Ovary (tissue), 9 donors: ENCODE data around the gene GPX6. TPM values are rescaled to one million over a fixed set of nuclear protein-coding genes. Genes with fewer than 3 reads are reported as not detected.
"Not testable (repeated sequence)": the region's sequence is repeated elsewhere in the genome, so short reads cannot be mapped to it uniquely, and the experiment has no call there.

Experiments
- DNase-seq, 5 donors: peaks; one replicate each; pipeline ENCODE4 v3.0.0-alpha.2; 2019 to 2020
- H3K27ac ChIP-seq, 2 donors: fragments of 200-600 bp; one replicate each; pipeline versions ENCODE4 v1.5.1 to v1.8.0; 2019 to 2022
- H3K27me3 ChIP-seq: fragments of 200-600 bp; one replicate; pipeline ENCODE4 v1.8.0; 2022
- H3K36me3 ChIP-seq: fragments of 200-600 bp; sonication (generic); one replicate; pipeline ENCODE4 v1.5.1; 2019
- H3K4me1 ChIP-seq: one replicate; pipeline ENCODE4 v1.8.1; 2013; ENCODE audit warnings: mild to moderate bottlenecking, moderate library complexity; ENCODE audit not compliant: insufficient read depth
- H3K4me3 ChIP-seq: fragments of 200-600 bp; sonication (generic); one replicate; pipeline ENCODE4 v1.5.1; 2017
- H3K9me3 ChIP-seq, 2 donors: fragments of 200-600 bp in 1 of 2; sonication (generic) in 1 of 2; one replicate each; pipeline versions ENCODE4 v1.5.1 to v1.8.1; 2013 to 2019; ENCODE audit warnings: mild to moderate bottlenecking in 1 of 2, moderate library complexity in 1 of 2
- EP300 ChIP-seq: sonication (generic); formaldehyde crosslinking; IDR thresholded peaks from one replicate; pipeline ENCODE4 v1.6.1; 2017; ENCODE audit warnings: antibody characterized with exemption
- POLR2A ChIP-seq: fragments of 450-650 bp; IDR thresholded peaks from one replicate; pipeline ENCODE4 v1.6.1; 2017; ENCODE audit warnings: antibody characterized with exemption, mild to moderate bottlenecking, moderate library complexity
- WGBS, 3 donors: extraction: QIAGEN DNeasy Blood & Tissue Kit in 1 of 3; methylation state at CpG; one replicate each; pipeline versions ENCODE4 v1.1.5 to v1.1.7; 2013 to 2017; 5-methylcytosine and 5-hydroxymethylcytosine counted together
- intact Hi-C, 4 donors: fragments of 100-400 bp; cut with DNase I; formaldehyde crosslinking; loops; one replicate each; pipeline versions ENCODE4 v1.11.0 to v1.15.1; 2022 to 2023
- polyA plus RNA-seq, 2 donors: library from polyadenylated mRNA; stranded (reverse); fragments of 200-250 nt in 1 of 2; fragments of 350-450 nt in 1 of 2; fragmentation: Illumina TruSeq in 1 of 2; extraction: RNeasy Lipid Tissue Mini Kit (QIAGEN cat#74804) in 1 of 2; gene quantifications; one replicate each; pipeline ENCODE4 v1.2.3, GENCODE V29; 2013 to 2014
- total RNA-seq, 7 donors: library from RNA; depleted of rRNA in 2 of 7; stranded (reverse); fragments of >200 nt in 2 of 7; fragmentation: NEBNext Ultra II Directional in 3 of 7; extraction: Animal tissue kit (Norgen Biotek cat#: 25700) in 3 of 7; gene quantifications; one replicate each; pipeline versions ENCODE4 v1.1.0 to v1.2.4, GENCODE V29; 2016 to 2023
- TF ChIP-seq, protein P1 (sequence below), 3 donors: fragments of 450-650 bp in 2 of 3; fragments of 200-600 bp in 1 of 3; IDR thresholded peaks; one replicate each; pipeline versions ENCODE4 v1.5.1 to v1.8.0; 2016 to 2022; ENCODE audit warnings: antibody characterized with exemption in 3 of 3, mild to moderate bottlenecking in 1 of 3
- donor health status: DM: no; HTN: no; CAD: no; lungs with moderate emphysema.
- donor health status: DM: no; HTN: no; CAD: no.
- donor health status: Bipolar disorder and iron deficiency.
- donor health status: DM: yes; HTN: yes; CAD: no.
- donor health status: DM: no; HTN: no; CAD: no.
- donor health status: DM: yes; HTN: yes; CAD: no.

The GPX6 gene
- total and polyA plus RNA-seq, 9 donors, result not detected

GRCh38 chr6:28485482-28485881 lies 30.1 kb downstream of the GPX6 start:
- H3K27me3 ChIP-seq, result no peaks in the 10 kb centered on the region
- WGBS, 3 donors, result 90 to 96% (median 93%) methylated on average over 3 of the region's 3 CpGs
- H3K4me1 ChIP-seq, result no peaks in the 10 kb centered on the region
- no peak overlapping the region for H3K27ac ChIP-seq
- H3K36me3 ChIP-seq, result no peaks in the 10 kb centered on the region
- H3K4me3 ChIP-seq, result no peak overlapping the region
- intact Hi-C loops, result loop anchor here in 1 of 4 donors (5.0 kb wide), 1 partner anchor 1142 kb away; no protein-coding TSS in a partner anchor
- H3K9me3 ChIP-seq, result no peaks in the 10 kb centered on the region
- no peak for DNase-seq
- no peak for TF ChIP-seq POLR2A
- TF ChIP-seq, protein P1, sequence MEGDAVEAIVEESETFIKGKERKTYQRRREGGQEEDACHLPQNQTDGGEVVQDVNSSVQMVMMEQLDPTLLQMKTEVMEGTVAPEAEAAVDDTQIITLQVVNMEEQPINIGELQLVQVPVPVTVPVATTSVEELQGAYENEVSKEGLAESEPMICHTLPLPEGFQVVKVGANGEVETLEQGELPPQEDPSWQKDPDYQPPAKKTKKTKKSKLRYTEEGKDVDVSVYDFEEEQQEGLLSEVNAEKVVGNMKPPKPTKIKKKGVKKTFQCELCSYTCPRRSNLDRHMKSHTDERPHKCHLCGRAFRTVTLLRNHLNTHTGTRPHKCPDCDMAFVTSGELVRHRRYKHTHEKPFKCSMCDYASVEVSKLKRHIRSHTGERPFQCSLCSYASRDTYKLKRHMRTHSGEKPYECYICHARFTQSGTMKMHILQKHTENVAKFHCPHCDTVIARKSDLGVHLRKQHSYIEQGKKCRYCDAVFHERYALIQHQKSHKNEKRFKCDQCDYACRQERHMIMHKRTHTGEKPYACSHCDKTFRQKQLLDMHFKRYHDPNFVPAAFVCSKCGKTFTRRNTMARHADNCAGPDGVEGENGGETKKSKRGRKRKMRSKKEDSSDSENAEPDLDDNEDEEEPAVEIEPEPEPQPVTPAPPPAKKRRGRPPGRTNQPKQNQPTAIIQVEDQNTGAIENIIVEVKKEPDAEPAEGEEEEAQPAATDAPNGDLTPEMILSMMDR (IDR thresholded peaks at IDR 0.05), result no peak
- TF ChIP-seq EP300, result no peak

DNA sequence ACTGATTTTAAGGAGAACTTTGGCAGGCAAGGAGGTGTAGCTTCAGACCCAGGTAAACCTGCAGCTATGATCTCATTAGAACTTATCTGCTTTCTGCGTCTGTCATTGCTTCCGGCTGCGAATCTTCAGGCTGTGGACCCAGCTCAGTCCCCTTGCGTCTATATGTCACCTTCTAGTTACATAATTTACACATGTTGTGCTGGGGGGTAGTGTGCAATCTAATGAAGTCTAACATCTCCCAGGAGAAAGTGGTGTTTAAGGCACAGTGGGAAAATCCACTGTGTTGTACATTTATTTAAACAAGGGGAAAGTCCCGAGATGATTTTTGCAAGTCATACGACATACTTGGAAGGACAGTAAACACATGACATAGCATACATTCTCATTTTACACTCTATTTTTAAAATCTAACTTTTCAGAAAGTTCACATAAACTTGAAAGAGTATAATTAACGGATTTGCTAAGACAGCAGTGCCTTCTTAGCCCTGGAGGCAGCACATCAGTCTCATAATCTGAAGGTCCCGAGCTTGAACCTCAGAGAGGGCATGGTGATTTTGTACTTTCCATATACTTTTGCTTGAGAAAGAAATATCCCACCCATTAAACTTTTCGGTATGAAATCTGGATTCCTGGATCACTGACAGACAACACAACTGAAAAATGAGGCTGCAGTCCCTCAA lies 35.2 kb downstream of the GPX6 start:
- Histone ChIP-seq H3K36me3 (no peaks in the 10 kb centered on the region), H3K4me1 (no peaks in the 10 kb centered on the region), H3K27ac (no peak overlapping the region), H3K9me3 (no peaks in the 10 kb centered on the region), H3K4me3 (no peak overlapping the region), H3K27me3 (no peaks in the 10 kb centered on the region)
- no peak for DNase-seq
- WGBS, 3 donors, result 69 to 78% (median 74%) methylated on average over 9 of the region's 9 CpGs
- intact Hi-C loops, result no loop called here
- no peak for TF ChIP-seq POLR2A
- TF ChIP-seq, protein P1 (IDR thresholded peaks at IDR 0.05), result no peak
- TF ChIP-seq EP300, result no peak

DNA sequence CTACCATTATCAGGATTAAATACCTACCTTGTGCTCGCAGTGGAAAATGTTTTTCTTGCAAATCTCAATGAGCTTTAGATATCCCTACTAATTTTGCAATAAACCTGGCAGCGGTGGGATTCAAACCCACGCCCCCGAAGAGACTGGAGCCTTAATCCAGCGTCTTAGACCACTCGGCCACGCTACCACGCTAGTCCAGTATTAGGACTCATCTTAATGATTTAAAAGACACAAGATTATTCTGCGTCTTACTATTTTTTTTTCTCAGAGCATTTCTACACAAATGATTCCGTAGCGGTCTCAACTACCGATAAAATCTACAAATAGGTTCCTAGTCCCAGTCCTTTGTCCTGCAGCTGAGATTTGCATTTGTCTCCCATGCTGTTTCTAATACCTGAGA lies 37.1 kb downstream of the GPX6 start:
- H3K36me3 ChIP-seq, result no peaks in the 10 kb centered on the region
- no peak for DNase-seq
- H3K27me3 ChIP-seq, result no peaks in the 10 kb centered on the region
- H3K9me3 ChIP-seq, result no peaks in the 10 kb centered on the region
- TF ChIP-seq POLR2A, result no peak
- TF ChIP-seq, protein P1 (IDR thresholded peaks at IDR 0.05), result no peak
- H3K4me3 ChIP-seq, result no peak overlapping the region
- WGBS, 3 donors, result 41 to 64% (median 57%) methylated on average over 12 of the region's 12 CpGs
- intact Hi-C loops, result no loop called here
- H3K4me1 ChIP-seq, result no peaks in the 10 kb centered on the region
- H3K27ac ChIP-seq, result no peak overlapping the region

GRCh38 chr6:28474441-28475219 lies 41.0 kb downstream of the GPX6 start:
- WGBS, 3 donors, result 2 to 5% (median 3%) methylated on average over 18 of the region's 18 CpGs
- H3K27me3 ChIP-seq, result no peaks in the 10 kb centered on the region
- peak overlapping the region; percentile 21 for H3K4me3 ChIP-seq
- intact Hi-C loops, result no loop called here
- H3K4me1 ChIP-seq, result no peaks in the 10 kb centered on the region
- TF ChIP-seq, protein P1 (IDR thresholded peaks at IDR 0.05), result no peak
- TF ChIP-seq POLR2A (no peak), EP300 (no peak)
- no peaks in the 10 kb centered on the region for H3K9me3 ChIP-seq
- DNase-seq, result no peak
- H3K27ac ChIP-seq, result no peak overlapping the region
- no peaks in the 10 kb centered on the region for H3K36me3 ChIP-seq

GRCh38 chr6:28469153-28469745 lies 46.3 kb downstream of the GPX6 start:
- H3K36me3 ChIP-seq, H3K4me3 ChIP-seq, H3K9me3 ChIP-seq, H3K27me3 ChIP-seq, intact Hi-C loops, DNase-seq, H3K4me1 ChIP-seq, H3K27ac ChIP-seq: not testable (repeated sequence)
- WGBS, 3 donors, result 93 to 95% (median 93%) methylated on average over 43 to 45 of the region's 45 CpGs
